Measurements from ENCODE around the gene NTSR2. TPM values are rescaled to one million over a fixed set of nuclear protein-coding genes. Genes with fewer than 3 reads are reported as not detected.
A peak's percentile ranks its signal among the peaks of the same experiment; 100 is the strongest.

The NTSR2 gene
- polyA plus RNA-seq, 1 experiment: not detected

DNA sequence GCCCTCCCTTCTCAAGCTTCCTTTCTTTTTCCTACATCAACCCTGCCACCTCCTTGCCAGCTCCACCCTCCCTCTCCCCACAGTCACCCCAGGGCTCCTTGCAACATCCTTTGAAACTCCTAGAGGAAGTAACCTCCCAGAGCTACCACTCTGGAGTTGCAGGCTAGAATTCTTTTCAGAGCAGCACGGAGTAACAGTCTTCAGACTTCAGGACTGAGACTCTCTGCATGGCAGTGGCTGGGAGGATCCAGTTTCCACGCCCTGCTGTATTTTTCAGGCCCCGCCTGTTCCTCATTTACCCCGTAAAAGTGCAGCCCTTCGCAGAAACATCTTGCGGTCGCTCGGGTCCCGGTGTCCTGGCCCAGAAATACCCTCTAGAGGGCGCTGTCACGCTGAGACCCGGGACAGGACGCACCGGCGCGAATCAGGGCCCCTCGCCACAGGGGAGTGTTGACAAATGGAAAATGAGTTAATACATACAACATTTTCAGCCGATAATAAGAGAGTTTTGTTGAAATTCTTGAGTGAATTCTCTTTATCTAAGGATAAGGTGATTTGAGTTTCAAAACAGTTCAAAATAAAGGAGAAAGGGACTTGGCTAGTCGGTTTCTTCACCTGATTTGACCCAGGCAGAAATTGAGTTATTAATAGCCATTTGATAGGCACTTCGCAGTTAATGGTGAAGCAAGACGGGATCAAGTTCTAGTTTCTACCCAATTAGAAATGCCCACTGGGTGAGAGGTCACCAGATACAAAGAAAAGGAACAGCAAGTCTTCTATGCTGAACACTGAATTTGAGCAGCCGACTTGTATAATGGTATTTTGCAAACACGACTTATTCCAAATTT lies 18.5 kb upstream of the NTSR2 start:
- peaks cover 13% of the 10 kb centered on the region for H3K27me3 ChIP-seq (ENCODE audit: control insufficient read depth, insufficient read depth, low read length)
- no peak for DNase-seq (ENCODE audit: low read depth)
- TF ChIP-seq, protein P1, sequence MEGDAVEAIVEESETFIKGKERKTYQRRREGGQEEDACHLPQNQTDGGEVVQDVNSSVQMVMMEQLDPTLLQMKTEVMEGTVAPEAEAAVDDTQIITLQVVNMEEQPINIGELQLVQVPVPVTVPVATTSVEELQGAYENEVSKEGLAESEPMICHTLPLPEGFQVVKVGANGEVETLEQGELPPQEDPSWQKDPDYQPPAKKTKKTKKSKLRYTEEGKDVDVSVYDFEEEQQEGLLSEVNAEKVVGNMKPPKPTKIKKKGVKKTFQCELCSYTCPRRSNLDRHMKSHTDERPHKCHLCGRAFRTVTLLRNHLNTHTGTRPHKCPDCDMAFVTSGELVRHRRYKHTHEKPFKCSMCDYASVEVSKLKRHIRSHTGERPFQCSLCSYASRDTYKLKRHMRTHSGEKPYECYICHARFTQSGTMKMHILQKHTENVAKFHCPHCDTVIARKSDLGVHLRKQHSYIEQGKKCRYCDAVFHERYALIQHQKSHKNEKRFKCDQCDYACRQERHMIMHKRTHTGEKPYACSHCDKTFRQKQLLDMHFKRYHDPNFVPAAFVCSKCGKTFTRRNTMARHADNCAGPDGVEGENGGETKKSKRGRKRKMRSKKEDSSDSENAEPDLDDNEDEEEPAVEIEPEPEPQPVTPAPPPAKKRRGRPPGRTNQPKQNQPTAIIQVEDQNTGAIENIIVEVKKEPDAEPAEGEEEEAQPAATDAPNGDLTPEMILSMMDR (IDR thresholded peaks at IDR 0.05; ENCODE audit: insufficient read depth, low read depth, low read length): peak; percentile 86
- no peaks in the 10 kb centered on the region for H3K36me3 ChIP-seq (ENCODE audit: control insufficient read depth, insufficient read depth, low read length)
- peak overlapping the region; percentile 25 for H3K4me3 ChIP-seq (ENCODE audit: low read depth, low read length)
- POLR2A ChIA-PET: interaction anchor here (0.6 kb wide), 1 partner anchor 58 kb away, joined by 9 read pairs; the partner anchor contains the start of gene LPIN1
- CTCF ChIA-PET: interaction anchor here (0.6 to 19.9 kb wide), 36 partner anchors 8 to 1318 kb away, joined by 3 to 423 read pairs (median 5); partner anchors contain the start of genes LPIN1 and NTSR2

DNA sequence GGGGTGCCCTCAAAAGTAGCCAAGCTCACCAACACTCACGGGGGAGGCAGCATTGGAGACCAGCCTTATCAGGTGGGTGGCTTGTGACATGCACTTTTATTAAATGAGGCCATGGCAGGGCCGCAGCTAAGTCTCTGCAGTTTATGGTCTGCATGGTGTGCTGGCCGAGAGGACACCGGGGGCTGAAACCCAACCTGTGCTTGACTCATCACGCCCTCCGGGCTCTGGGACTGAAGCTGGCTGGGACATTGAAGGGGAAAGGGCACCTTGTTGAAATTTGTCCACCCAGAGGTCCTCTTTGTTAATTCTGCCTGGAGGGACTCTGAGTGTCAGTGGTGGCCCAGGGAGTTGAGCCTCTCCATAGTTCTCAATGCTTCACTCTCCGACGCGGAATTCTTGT lies 17.7 kb upstream of the NTSR2 start:
- no peak for DNase-seq (ENCODE audit: low read depth)
- ChIA-PET CTCF (interaction anchor here (0.6 to 19.9 kb wide), 33 partner anchors 7 to 1319 kb away, joined by 3 to 423 read pairs (median 5); partner anchors contain the start of genes LPIN1 and NTSR2), POLR2A (interaction anchor here (0.6 kb wide), 1 partner anchor 59 kb away, joined by 9 read pairs; the partner anchor contains the start of gene LPIN1)
- no peak overlapping the region for H3K4me3 ChIP-seq (ENCODE audit: low read depth, low read length)
- H3K27me3 ChIP-seq (ENCODE audit: control insufficient read depth, insufficient read depth, low read length): peaks cover 14% of the 10 kb centered on the region
- H3K36me3 ChIP-seq (ENCODE audit: control insufficient read depth, insufficient read depth, low read length): no peaks in the 10 kb centered on the region
- TF ChIP-seq, protein P1 (IDR thresholded peaks at IDR 0.05; ENCODE audit: insufficient read depth, low read depth, low read length): no peak

DNA sequence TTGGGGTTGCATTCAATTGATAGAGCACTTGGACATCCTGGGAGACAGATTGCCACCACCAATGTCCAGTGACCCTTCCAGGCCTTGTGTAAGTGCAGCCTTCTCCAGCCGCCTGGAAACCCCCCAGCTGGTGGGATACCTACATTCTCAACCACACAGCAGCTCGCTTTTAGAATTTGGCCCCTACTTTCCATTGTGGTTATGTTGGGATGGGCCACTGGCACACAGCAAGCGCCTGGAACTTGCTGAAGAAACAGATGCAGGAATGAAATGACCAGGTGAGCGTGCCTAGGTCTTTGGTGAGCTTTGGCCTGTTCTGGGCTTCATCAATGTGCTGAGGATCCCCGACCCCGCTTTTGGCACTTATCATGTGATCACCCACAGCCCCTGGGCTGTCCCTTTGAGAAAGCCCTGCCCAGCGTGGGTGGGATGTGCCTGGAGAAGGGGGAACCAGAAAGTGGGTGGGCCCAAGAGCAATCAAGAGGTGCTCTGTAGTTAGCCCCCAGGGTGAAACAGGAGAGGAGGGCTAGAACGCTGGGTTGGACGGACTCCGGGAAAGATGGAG lies 16.0 kb upstream of the NTSR2 start:
- Histone ChIP-seq H3K36me3 (ENCODE audit: control insufficient read depth, insufficient read depth, low read length) (no peaks in the 10 kb centered on the region), H3K4me3 (ENCODE audit: low read depth, low read length) (no peak overlapping the region), H3K27me3 (ENCODE audit: control insufficient read depth, insufficient read depth, low read length) (peaks cover 14% of the 10 kb centered on the region)
- DNase-seq (ENCODE audit: low read depth): no peak
- CTCF ChIA-PET: interaction anchor here (6.4 to 19.9 kb wide), 2 partner anchors 10 to 98 kb away, joined by 41 to 423 read pairs; no protein-coding TSS in a partner anchor
- TF ChIP-seq, protein P1 (IDR thresholded peaks at IDR 0.05; ENCODE audit: insufficient read depth, low read depth, low read length): no peak
- POLR2A ChIA-PET: no interaction called here

DNA sequence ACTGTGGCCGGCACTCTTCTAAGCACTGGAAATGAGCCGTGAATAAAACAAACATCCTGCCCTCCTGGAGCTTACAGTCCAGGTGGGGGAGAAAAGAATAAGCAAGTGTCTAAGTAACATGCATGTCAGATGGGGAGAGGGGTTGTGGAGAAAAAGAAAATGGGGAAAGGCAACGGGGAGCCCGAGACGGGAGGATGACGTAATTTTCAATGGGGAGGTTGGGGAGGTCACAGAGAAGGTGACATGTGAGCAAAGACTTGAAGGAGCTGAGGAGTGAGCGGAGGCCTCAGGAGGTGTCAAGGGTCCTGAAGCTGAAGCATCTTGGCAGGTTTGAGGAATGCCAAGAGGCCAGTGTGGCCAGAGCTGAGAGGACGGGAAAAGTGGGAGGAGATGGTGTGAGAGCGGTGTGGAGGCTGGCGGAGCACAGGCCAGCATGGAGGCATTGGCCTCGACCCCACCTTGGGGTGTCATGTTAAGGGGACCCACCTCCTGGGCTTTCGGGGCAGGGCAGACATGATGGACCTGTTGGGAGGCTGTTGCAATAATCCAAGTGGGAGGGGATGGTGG lies 15.0 kb upstream of the NTSR2 start:
- ChIA-PET CTCF (interaction anchor here (6.4 to 19.9 kb wide), 2 partner anchors 11 to 99 kb away, joined by 41 to 423 read pairs; no protein-coding TSS in a partner anchor), POLR2A (interaction anchor here (0.7 kb wide), 1 partner anchor 11 kb away, joined by 3 read pairs; no protein-coding TSS in a partner anchor)
- Histone ChIP-seq H3K36me3 (ENCODE audit: control insufficient read depth, insufficient read depth, low read length) (no peaks in the 10 kb centered on the region), H3K27me3 (ENCODE audit: control insufficient read depth, insufficient read depth, low read length) (peaks cover 14% of the 10 kb centered on the region), H3K4me3 (ENCODE audit: low read depth, low read length) (no peak overlapping the region)
- TF ChIP-seq, protein P1 (IDR thresholded peaks at IDR 0.05; ENCODE audit: insufficient read depth, low read depth, low read length): no peak
- no peak for DNase-seq (ENCODE audit: low read depth)

Measured in BJ (cell line).